ENCODE data around the gene C6orf132.
"Not testable (repeated sequence)": the region's sequence is repeated elsewhere in the genome, so short reads cannot be mapped to it uniquely, and the experiment has no call there.

C6orf132 gene

DNA sequence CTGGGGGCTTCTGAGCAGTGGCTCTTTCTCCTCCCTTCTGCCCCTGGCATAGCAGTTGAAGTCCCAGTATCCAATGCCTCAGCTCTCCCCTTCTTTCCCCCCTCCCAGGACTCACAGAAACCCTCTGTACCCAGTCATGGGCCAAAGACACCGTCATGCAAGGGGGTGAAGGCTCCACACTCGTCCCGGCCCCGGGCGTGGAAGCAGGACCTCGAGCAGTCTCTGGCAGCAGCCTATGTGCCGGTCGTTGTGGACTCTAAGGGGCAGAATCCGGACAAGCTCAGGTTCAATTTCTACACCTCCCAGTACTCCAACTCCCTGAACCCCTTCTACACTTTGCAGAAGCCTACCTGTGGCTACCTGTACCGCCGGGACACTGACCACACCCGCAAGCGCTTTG, 20.4 kb upstream of the C6orf132 start:
- no peak for DNase-seq (ENCODE audit: low read depth in 2 of 2)

DNA sequence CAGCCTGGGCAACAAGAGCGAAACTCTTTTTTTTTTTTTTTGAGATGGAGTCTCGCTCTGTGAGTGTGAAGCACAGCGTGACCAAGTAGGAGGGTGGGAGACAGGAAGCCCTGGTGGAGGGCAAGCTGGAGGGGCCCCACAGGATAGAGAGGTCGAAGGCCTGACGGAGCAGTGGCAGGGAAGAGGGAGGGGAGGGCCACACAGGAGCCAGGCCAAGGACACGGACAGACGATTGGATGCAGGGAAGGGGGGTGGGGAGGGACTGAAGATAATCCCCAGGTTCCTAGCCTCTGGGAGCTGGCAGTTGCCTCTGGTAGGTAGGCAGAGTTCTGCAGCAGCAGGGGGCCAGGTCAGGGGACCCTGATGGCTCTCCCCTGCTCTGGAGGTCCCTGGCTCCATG, 20.0 kb upstream of the C6orf132 start:
- no peak for DNase-seq (ENCODE audit: low read depth in 2 of 2)

DNA sequence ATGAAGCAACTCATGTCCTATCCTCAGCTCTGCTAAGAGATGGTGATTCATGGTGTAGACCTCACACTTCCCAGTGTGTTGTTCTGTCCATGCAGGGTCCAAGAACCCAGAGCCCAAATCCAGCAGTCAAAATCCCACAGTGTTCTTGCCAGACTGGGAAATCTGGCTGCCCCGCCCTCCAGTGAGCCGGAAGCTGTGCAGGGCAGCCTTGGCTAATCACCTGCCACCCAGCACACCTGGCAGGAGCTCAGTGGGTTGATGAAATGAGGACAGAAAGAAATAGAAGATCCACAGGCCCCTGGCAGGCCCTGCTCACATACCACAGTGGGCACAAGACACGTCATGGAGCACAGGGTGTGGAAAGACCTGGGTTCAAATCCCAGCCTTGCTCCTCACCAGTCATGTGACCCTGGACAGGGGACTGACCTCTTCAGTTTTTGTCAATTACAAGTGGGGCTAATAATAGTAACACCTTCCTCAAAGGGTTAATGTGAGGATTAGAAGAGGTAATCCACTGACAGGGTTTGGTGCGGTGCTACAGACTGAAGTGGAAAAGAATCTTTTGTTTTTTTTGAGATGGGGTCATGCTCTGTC, 17.1 kb upstream of the C6orf132 start:
- DNase-seq (ENCODE audit: low read depth in 2 of 2), result no peak

DNA sequence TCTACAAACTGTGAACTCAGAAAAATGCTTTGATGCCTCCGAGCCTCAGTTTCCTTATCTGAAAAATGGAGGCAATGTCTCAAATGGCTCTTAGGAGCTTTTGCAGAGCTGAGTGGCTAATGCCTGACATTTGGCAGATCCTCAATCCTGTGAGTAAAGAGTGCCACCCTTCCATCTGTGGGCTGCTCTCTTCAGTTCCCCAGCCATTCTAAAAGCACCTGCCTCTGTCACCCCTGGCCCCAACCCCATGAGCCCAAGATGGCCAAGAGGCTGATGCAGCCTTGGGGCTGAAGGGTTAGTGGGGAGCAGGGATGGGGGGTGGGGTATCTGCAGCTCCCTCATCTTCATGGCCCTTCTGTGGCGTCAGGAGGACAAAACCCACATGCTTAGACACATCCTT, 16.2 kb upstream of the C6orf132 start:
- no peak for DNase-seq (ENCODE audit: low read depth in 2 of 2)

DNA sequence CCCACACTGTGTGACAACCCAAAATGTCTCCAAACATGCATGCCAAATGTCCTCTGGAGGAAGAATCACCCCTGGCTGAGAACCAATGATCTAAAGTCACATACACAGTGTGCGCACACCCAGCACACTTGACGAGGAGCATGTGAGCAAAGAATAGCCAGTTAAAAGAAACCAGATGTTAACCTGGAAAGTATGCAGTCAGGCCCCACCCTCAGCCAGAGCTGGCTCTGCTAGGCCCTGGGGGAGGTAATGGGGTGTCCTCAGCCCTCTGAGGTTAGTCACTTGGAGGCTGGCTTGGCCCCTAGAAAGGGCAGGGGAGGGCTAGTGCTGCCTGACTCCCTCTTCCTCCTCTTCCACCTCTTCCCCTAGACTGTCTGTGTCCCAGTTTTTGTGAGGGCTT, 15.6 kb upstream of the C6orf132 start:
- DNase-seq (ENCODE audit: low read depth in 2 of 2), result no peak

DNA sequence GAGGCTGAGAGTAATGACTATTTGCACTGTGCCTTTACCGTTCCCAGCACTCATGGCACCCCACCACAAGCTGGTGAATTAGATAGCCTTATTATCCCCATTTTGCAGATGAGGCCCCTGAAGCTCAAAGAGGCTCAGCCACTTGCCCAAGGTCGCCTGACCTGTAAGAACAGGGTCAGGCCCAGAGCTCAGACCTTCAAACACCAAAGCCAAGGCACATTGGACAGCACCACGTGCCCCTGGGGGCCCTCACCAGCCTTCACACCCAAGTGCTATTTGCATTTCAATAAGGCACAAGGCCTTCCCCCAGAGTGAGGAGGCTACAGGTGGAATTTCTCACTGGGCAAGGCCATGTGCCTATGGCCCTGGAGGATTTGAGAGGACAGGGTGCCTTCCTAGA, 14.2 kb upstream of the C6orf132 start:
- no peak for DNase-seq (ENCODE audit: low read depth in 2 of 2)

DNA sequence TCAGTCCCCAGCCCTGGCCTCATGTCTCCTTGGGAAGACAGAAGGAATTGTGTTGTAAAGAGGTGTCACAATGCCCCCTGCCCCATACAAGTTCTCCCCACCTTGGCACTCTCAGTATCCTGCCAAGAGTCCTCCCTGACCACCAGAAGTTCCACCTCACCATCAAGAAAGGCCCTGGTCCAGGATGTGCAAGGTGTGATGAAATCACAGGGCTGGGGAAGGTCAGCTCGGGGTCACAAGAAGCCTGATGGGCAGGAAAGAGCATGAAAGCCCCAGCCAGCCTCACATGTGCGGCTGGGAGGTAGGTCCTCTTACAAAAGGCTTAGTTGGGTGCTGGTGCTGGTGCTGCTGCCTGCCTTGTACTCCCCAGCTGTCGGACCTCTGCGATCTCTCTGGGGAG, 12.9 kb upstream of the C6orf132 start:
- no peak for DNase-seq (ENCODE audit: low read depth in 2 of 2)

DNA sequence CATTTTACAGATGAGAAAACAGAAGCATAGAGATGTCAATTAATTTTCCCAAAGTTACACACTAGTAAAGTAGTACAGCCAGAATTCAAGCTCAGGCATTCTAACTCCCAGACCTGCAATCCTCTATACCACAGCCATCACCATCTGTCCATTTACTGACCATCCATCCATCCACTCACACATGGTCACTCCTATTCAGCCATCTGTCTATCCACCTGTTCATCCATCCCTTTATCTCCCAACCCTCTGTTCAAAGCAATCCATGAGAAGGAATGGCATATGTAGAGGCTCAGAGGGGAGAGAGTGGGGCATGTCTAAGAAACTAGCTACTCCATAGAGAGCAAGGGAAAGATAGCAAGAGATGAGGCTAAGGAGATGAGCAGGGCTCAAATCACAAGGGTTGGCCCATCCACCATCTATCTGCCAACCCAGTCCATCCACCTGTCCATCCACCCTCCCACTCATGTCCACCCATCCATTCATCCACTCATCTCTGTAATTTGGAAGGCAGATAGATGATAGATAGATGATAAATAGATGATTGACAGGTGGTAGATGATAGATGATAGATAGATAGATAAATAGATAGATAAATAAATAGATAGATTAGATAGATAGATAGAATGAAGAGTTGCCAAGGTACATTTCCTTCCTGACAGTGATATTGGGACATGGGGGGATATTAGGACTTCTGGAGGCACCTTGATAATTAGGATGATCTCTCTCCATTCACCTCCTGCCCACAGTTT, 12.2 kb upstream of the C6orf132 start:
- DNase-seq (ENCODE audit: low read depth in 2 of 2), result no peak

DNA sequence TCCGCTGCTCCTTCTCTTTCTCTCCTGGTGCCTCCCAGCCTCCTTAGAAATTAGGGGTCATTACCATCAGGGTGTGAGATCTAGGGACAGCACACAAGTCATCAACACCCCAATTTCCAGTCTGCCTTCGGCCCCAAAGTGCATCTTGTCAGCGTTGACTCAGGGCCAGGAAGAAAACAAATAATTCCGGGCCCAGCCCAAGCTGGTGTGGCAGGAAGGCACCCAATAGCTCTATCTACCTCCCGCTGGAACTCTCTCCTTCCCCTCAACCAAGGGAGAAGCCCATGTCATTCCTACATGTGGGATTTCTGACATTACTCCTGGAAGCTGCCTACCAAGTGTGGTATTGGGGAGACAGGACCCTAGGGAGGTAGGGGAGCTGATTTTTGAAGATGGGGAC, 11.5 kb upstream of the C6orf132 start:
- DNase-seq (ENCODE audit: low read depth in 2 of 2), result no peak

DNA sequence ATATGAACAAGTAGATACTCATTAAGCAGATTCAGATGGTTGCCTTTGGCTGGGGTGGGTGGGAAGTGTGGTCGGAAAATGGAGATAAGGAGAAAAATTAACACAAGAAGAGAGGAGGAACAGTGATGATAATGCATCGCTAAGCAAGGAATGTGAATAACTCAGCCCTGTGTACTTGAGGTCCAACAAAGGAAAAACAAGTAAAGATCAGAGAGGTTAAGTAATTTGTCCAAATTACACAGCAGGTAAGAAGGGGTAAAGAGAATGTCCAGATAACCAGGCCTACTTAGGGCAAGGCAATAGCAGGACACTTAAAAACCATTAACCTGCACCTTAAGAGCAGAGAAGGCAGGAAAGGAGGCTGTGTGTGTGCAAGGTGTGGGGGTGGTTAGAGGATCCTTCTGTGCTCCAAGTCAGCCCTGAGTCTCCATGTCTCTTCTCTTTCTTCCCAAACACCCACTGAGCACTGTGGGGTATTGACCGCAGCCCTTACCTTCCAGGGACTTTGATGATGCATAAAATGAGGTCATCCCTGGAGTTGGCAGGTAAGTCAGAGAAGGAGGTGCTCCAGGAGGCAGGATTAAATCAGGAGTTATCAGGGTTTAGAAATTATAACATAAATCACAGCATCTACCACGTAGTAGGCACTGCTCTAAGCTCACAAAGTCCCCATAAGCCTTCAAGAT, 10.3 kb upstream of the C6orf132 start:
- not testable (repeated sequence) for DNase-seq (ENCODE audit: low read depth in 2 of 2)

DNA sequence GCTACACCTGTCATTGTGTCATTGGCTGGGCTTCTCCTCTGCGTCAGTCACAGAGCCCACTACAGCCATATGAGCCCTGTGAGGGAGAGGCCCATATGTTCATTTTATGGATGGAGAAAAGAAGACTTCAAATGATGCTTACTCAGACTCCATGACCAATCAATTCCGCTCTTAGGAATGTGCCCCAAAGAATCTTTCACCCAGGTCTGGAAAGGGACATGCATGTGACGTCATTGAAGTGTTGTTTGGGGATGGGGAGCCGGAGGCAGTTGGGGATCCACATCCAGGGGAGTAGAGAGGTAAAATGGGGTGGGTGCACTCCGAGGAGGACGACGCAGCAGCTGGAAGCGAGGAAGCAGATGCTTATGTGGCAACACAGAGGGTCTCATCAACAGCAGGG, 9.6 kb upstream of the C6orf132 start:
- DNase-seq (ENCODE audit: low read depth in 2 of 2), result no peak

DNA sequence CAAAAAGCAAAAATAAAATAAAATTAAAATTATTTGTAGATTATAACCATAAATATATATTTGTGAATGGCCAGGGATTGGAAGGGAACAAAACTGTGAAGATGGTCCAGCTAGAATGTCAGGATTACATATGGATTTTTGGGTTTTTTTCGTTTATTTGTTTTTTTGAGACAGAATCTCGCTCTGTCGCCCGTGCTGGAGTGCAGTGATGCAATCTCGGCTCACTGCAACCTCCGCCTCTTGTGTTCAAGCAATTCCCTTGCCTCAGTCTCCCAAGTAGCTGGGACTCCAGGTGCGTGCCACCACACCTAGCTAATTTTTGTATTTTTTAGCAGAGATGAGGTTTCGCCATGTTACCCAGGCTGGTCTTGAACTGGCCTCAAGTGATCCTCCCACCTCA, 7.8 kb upstream of the C6orf132 start:
- no peak for DNase-seq (ENCODE audit: low read depth in 2 of 2)

DNA sequence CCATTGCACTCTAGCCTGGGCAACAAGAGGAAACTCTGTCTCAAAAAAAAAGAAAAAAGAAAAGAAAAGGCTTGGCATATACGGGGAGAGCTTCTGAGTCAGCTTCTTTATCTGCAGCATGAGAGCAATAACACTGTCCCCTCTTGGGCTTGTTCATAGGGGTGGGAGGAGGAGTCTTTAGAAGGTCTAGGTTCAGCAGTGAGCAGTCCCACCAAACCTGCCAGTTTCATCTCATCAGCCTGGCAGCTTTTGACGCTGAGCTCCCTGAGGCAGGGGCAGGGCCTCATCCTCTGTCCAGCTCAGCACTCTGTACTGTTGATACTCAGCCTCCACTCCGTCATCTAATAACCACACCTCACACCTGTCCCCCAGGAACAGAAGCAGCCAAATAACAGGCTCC, 5.6 kb upstream of the C6orf132 start:
- DNase-seq (ENCODE audit: low read depth in 2 of 2), result no peak

DNA sequence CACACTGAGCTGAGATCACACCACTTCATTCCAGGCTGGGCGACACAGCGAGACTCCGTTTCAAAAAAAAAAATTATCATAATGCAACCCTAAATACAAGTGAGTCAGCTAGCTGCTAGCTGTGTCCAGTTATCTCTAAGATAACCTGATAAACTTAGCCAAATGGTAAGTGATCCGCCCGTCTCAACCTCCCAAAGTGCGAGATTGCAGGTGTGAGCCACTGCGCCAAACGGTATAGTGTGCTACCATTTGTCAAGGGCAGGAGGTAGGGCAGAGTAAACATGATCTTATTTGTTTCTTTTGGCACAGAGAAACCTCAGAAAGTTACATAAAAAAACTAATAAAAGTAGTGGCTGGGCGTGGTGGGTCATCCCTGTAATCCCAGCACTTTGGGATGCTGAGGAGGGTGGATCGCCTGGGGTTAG, 4.7 kb upstream of the C6orf132 start:
- no peak for DNase-seq (ENCODE audit: low read depth in 2 of 2)

DNA sequence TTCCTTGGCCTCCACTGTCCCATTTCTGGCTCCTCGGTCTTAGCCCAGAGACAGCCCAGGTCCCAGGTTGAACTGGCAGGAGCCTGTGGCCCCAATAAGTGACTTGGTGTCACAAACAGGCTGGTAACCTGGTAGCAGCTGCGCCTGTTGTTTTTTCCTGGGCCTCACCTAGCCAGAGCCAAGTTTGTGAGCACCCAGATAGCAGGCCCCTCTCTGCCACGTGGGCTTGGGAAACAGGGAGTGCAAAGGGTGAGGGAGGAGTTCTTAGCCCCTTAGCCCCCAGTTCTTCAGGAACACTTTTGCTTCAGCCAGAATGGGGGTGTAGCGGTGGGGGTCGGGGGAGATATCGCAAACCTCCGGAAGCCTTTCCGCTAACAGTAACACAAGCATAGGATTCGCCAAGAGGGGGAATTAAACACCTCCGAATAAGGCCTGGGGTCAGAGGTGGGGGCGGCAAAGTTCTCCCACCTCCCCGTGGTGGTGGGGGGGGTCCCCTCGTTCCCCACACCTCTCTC, 760 bp downstream of the C6orf132 start:
- no peak for DNase-seq (ENCODE audit: low read depth in 2 of 2)

DNA sequence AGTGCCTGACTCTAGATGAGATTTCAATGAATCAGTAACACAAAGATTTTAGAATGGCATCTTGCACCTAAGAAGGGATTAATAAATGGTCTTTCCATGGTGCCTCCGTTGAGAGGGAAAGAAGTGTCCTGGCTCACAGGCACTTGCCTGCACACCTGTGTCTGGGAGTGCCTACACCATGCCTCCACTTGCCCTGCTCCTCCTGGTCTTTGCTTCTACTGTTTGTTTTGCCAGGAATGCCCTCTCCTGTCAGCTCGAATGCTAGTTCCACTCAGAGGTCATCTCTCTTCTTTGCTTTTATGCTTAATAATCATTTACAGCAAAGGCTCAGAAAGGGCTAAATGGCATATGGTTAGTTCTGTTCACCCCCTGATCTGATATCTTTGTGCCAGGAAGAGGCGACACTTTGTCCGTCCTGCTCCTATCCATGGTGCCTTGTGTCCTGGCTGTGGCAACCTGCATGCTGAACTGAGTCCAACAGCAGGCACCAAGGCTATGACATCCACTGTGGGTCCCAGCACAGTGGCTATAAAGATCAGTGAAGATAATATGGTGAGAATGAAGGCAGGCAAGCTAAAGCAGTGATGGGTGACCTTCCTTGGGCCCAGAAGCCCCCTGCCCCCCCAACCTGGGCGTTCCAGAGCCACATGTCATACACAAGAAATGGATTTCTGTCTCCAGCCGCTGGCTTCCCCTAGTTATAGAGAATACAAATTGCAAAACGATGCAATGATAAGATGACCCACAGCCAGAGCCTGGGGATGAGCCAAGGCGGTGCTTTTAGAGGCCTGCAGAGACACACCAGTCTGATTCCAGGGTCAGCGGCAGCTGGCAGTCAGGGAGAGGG, 1.4 kb downstream of the C6orf132 start:
- no peak for DNase-seq (ENCODE audit: low read depth in 2 of 2)

DNA sequence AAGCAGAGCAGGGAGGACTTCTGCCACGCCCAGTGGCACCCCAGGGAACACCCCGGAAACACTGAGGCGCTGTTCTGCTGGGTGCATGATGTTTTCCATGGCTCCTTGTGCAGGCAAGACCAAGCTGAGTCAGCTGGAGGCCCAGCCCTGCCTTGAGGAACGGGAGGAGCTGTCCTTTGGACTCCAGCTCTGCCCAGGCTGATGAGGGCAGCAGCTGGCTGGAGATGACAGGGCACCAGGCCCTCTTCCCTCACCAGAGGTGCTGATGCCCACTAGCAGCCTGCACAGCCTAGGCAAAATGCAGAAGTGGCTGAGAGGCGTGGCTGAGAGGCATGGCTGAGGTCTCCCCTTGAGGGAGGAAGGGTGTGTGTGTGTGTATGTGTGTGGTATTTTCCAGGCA, 2.4 kb downstream of the C6orf132 start:
- DNase-seq (ENCODE audit: low read depth in 2 of 2), result no peak

DNA sequence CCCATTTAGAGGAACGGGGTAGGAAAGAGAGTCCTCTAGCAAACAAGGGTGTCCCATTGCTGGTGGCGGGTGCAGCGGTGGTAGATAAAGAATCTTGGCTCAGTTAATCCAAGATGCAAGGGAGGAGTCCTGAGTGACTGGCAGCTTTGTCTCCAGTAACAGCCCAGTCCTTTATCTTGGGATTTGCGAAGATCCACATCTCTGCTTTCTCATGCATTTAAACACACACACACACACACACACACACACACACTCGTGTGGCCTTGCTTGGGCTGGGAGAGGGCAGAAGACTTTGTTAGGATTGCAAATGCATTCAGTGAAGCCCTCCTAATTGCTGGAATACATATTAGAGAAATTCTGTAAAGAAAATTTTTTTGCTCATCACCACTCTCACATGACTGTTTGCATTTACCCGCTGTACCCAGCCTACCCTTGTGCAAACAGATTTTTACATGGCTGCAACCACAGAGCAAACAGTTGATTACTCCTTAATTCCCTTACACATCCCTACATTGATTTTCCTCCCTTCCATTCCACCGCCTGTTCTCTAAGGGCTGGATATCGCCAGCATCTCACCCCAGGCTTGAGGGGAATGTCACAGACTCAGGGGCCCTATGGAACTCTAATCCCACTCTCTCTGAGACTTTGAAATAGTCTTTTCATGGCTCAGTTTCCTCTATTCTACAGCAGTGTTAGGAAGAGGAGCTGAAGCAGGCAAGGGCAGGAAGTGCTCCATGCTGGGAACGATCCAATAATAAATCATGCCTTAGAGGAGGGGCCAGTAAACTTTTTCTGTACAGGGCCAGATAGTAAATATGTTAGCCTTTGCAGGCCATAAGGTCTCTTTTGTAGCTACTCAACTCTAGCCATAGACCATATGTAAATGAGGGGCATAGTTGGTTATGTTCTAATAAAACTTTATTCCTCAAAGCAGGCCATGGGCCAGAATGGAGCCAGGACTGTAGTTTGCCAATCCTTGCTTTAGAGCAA, 3.5 kb downstream of the C6orf132 start:
- DNase-seq (ENCODE audit: low read depth in 2 of 2), result no peak

DNA sequence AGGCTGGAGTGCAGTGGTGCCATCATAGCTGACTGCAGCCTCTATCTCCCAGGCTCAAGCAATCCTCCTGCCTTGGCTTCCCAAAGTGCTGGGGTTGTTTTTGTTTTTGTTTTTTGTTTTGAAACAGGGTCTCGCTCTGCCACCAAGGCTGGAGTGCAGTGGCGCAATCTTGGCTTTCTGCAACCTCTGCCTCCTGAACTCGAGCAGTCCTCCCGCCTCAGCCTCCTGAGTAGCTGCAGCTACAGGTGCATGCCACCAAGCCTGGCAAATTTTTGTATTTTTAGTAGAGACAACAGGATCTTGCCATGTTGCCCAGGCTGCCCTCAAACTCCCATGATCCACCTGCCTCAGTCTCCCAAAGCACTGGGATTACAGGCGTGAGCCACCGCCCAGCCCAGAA, 4.2 kb downstream of the C6orf132 start:
- DNase-seq (ENCODE audit: low read depth in 2 of 2), result no peak

DNA sequence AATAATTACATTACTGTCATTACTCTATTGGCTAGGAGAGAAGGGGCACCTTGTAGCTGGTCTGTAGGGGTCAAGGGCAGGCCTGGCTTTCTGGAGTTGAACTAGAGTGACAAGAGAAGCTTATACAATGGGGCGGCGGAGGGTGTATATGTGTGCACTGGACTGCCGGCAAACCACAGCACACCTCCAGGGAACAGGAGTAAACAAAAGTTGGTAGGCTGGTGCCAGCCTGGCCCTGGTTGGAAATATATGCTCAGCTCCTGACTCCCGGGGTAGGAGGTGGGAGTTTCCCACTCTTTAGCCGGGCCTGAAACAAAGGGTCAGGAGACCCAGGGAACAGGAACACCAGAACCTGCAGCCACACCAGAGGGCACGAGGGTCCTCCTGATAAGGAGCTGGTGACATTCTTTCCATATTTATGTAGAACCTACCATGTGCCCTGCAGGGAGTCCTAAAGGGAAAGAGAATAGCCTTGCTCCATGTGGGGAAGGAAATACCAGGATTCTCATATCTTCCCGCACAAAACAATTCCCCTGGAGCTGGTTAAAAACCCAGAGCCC, 5.1 kb downstream of the C6orf132 start:
- DNase-seq (ENCODE audit: low read depth in 2 of 2), result no peak
